CD4-positive, alpha-beta T cell treated with Interleukin-17A for 1 hour (primary cell): ENCODE results near the gene NADSYN1.
A peak's percentile ranks its signal among the peaks of the same experiment; 100 is the strongest.
"Not testable (repeated sequence)": the region's sequence is repeated elsewhere in the genome, so short reads cannot be mapped to it uniquely, and the experiment has no call there.

Source experiments
- DNase-seq: peaks from one replicate; pipeline ENCODE4 v3.0.0-alpha.2; 2020

Gene NADSYN1

GRCh38 chr11:71453037-71453917 is at the start of gene NADSYN1:
Gene NADSYN1, plus strand, starts transcription at chr11:71453203. Its CDS starts 94 bp downstream, at chr11:71453297.
- DNase-seq = peak; percentile 94

GRCh38 chr11:71404209-71404608 is 48.8 kb upstream of the NADSYN1 start:
- no peak for DNase-seq

GRCh38 chr11:71406681-71407080 is 46.3 kb upstream of the NADSYN1 start:
- DNase-seq = no peak

GRCh38 chr11:71407356-71407755 is 45.6 kb upstream of the NADSYN1 start:
- no peak for DNase-seq

GRCh38 chr11:71408826-71409225 is 44.2 kb upstream of the NADSYN1 start:
- no peak for DNase-seq

- DNase-seq = no peak
Observed at GRCh38 chr11:71410363-71410966, 42.5 kb upstream of the NADSYN1 start.

- DNase-seq = no peak
Observed at GRCh38 chr11:71414645-71415044, 38.4 kb upstream of the NADSYN1 start.

- DNase-seq = no peak
Observed at GRCh38 chr11:71418643-71419042, 34.4 kb upstream of the NADSYN1 start.

- no peak for DNase-seq
Observed at GRCh38 chr11:71420455-71421241, 32.4 kb upstream of the NADSYN1 start.

GRCh38 chr11:71421392-71421950 is 31.5 kb upstream of the NADSYN1 start:
- DNase-seq = no peak

- DNase-seq = not testable (repeated sequence)
Observed at GRCh38 chr11:71422318-71422717, 30.7 kb upstream of the NADSYN1 start.

- no peak for DNase-seq
Observed at GRCh38 chr11:71423181-71423790, 29.7 kb upstream of the NADSYN1 start.

- DNase-seq = no peak
Observed at GRCh38 chr11:71425409-71425808, 27.6 kb upstream of the NADSYN1 start.

GRCh38 chr11:71425860-71426259 is 27.1 kb upstream of the NADSYN1 start:
- no peak for DNase-seq

GRCh38 chr11:71426413-71426812 is 26.6 kb upstream of the NADSYN1 start:
- DNase-seq = no peak

GRCh38 chr11:71428861-71429435 is 24.1 kb upstream of the NADSYN1 start:
- DNase-seq = no peak

- DNase-seq = no peak
Observed at GRCh38 chr11:71429701-71430100, 23.3 kb upstream of the NADSYN1 start.

- no peak for DNase-seq
Observed at GRCh38 chr11:71430166-71430565, 22.8 kb upstream of the NADSYN1 start.

GRCh38 chr11:71431271-71431670 is 21.7 kb upstream of the NADSYN1 start:
- DNase-seq = no peak

GRCh38 chr11:71432761-71433647 is 20.0 kb upstream of the NADSYN1 start:
- no peak for DNase-seq
